Colon (tissue), 2 donors: ENCODE measurements around the gene CYTH3.

Experiments used
- FAIRE-seq: peaks from 2 replicates; lab custom pipeline; 2012; peaks lifted over from hg19 to GRCh38; lab: Jason Lieb, UNC
- donor health status: control.
- donor health status: control.

Gene CYTH3

GRCh38 chr7:6258440-6259182, 13.8 kb downstream of the CYTH3 start:
- no peak for FAIRE-seq

GRCh38 chr7:6257675-6258074, 14.7 kb downstream of the CYTH3 start:
- FAIRE-seq = no peak

DNA sequence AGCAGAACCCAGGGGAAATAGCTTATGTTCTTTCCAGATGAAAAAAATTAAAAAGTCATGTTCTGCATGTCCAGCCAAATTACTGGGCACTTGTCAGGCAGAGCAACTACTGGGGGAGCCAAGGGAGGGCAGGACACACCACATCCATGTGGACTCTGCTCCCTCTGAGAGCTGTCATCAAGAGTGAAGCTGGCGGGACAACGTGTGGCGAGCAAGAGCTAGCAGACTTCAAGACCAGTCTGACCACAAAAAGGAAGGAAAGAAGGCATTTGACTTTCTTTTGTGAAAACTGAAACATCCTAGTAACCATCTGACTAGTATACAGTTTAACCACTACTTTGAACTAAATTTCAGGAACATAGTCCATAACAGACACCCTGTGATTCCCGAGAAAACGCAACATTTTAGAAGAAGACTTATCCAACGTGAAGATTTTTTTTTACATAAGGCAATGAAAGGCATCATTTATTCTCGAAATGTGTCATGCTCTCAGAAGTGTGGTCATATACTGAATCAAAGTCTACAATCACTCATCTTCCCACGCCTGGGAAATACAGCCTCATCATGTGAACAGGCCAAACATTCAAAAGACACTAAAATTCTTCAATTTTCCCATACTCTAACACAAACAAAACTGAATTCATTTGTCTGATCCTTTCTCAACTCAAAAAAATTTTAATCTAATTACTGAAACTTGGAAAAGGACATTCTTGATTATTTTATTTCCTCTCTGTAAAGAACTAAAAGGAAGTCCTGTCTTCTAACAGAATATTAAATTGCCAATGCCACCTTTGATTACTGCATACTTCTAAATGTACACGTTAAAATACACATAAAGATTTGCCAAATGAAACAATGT, 15.5 kb downstream of the CYTH3 start:
- no peak for FAIRE-seq

DNA sequence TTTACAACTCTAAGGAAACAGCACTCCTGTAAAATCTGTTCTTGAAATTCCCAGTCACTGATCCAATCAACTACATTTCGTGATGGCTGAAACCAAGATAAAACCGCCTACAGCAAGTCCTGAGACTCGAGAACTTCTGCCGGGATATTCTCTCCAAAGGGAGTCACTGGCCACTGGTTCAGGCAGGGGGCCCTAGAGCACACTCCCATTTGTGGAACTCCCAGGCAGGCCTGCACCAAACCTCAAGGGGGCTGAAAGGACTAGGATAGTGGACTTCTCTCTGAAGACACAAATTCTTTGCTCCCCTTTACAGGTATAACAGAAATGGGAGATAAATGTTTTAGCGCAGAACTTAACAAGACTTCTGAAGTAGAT, 16.3 kb downstream of the CYTH3 start:
- no peak for FAIRE-seq

- no peak for FAIRE-seq
These were observed 17.6 kb downstream of the CYTH3 start for GRCh38 chr7:6254866-6255265.

GRCh38 chr7:6252748-6253147, 19.7 kb downstream of the CYTH3 start:
- no peak for FAIRE-seq

DNA sequence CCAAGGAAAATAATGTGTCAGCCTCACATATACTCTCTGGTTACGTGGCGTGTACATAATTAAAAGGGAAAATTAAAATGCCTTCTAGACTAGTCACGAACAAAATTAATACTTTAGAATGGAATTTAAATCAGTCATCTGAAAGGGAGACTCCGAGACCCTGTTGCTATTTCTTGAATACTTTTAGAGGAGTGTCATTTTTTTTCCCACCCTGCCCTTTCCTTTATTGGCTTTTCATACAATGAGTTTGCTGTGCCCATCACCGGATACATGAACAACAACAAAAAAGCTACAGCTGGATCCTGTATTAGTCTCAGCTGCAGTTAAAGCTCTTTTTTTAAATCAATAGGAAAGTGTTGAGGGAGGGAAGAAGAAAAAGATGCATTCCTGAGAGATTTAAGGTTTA, 20.1 kb downstream of the CYTH3 start:
- FAIRE-seq = no peak

- no peak for FAIRE-seq
These were observed 20.8 kb downstream of the CYTH3 start for GRCh38 chr7:6251653-6252052.

DNA sequence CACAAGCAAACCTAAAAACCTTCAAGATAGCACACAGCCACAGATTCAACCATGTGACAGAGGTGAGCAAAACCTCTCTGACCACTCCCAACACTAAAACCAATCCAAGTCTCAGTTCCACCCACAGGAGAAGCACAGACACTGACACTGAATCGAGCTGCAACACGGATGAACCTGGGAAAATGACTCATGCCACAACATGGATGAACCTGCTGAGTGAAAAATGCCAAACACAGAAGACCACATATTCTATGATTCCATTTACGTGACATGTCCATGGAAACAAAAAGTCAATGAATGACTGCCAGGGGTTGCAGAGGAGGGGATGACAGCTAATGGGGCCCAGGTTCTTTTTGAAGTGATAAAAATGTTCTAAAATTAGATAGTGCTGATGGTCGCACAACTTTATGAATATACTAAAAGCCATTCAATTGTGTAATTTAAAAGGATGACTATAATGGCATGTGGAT, 22.0 kb downstream of the CYTH3 start:
- no peak for FAIRE-seq

GRCh38 chr7:6249043-6249442, 23.4 kb downstream of the CYTH3 start:
- FAIRE-seq = no peak

GRCh38 chr7:6248581-6248980, 23.8 kb downstream of the CYTH3 start:
- no peak for FAIRE-seq

- FAIRE-seq = no peak
These were observed 26.0 kb downstream of the CYTH3 start for GRCh38 chr7:6246251-6246917.

DNA sequence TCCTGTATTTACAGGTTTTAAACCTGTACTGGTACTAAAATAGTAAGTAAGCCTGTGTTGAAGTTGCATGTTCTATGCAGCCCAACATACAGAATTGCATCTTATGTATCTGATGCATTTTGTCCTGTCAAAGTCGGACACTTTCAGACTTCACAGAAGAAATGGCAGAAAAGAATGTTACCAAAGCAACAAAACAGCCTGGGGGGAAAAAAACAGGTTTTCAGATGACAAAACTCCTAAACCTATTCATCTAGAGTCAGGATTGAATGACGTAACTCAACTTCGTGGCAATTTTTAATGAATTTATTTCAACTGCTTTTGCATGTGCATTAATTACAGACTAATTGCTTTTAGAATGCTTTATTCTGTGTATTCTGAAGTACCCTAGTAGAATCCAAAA, 28.4 kb downstream of the CYTH3 start:
- FAIRE-seq = no peak

DNA sequence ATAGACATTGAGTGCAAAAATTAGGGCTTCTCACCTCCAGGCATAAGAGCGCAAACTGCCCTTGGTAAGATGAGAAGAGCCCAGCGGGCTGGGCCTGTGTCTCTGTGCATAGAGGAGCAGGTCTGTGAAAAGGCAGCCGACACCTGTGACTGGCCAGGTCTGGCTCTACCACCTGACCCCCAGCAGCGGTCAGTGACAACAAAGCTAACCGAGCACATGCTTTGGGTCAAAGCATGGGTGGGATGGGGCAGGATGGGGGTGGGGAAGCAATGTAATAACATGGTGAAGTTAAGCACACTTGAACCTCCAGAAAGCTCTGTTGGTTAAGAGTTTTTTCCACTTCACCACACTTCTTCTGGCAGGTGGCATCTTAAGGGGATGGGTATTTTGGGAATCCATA, 29.3 kb downstream of the CYTH3 start:
- FAIRE-seq = no peak

DNA sequence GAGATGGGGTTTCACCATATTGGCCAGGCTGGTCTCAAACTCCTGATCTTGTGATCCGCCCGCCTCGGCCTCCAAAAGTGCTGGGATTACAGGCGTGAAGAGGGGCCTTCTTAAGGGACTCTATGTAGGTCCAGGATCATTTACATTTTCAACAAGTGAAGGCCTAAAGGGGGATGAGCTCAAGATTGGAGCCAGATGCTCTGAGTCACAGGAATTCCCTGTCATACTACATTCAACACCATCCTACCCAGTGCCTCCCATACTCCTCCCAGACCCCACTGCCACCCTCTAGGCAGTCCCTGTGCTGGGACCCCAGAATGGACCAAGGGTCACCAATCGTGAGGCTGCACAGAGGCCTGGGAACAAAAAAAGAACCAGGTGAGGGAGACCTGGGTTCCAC, 29.9 kb downstream of the CYTH3 start:
- no peak for FAIRE-seq

GRCh38 chr7:6241607-6241973, 30.8 kb downstream of the CYTH3 start:
- FAIRE-seq = no peak

GRCh38 chr7:6238309-6238925, 34.0 kb downstream of the CYTH3 start:
- no peak for FAIRE-seq

- FAIRE-seq = no peak
These were observed 34.7 kb downstream of the CYTH3 start for GRCh38 chr7:6237730-6238129.

DNA sequence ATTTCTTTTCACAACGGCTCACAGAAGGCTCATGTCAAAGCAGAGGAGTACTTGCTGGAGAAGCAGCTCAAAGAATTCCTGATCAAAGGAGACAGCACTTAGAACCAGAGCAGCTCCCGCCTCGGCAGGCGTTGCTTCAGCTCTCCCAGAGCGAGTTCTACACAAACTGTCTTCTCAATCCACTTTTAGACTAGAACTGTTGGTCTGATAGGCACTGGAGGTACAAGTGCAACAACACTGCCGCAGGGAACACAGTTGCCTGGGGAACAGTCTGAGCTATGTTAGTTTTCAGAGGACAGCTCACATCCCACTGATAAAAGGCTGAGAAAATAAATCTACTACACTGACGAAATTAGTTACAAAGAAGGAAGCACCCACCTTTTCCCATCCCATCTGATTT, 35.4 kb downstream of the CYTH3 start:
- no peak for FAIRE-seq

DNA sequence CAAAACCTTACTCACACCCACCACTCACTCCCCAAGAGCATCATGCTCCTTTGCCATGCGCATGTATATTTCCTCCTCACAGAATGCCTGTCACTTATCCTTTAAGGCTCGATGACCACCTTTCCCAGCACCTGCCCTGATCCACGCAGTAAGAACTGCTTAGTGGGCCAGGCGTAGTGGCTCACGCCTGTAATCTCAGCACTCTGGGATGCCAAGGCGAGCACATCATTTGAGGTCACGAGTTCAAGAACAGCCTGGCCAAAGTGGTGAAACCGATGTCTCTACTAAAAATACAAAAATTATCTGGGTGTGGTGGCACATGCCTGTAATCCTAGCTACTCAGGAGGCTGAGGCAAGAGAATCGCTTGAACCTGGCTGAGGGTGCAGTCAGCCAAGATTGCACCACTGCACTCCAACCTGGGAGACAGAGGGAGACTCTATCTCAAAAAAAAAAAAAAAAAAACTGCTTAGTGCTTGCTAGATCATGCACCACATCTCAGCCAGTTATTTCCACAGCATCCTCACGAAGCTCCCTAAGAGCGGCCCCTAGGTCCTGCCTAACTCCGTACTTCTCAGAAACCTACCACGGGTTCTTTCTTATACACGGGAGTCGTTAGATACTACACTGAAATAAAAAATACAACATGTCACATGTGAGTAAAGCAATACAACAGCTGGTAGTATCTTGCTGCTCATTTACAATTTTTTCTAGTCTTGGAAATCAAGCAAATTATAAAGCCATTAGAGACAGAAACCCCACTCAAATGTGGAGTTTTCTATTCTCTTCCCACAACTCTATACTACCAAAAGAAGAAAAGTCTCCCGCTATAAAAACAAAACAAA, 37.2 kb downstream of the CYTH3 start:
- FAIRE-seq = no peak

GRCh38 chr7:6234384-6234783, 38.0 kb downstream of the CYTH3 start:
- no peak for FAIRE-seq

- FAIRE-seq = no peak
These were observed 39.9 kb downstream of the CYTH3 start for GRCh38 chr7:6232534-6232933.
